DND-41 (cell line): ENCODE results near the gene NR5A1.

ENCODE experiments used
- ATAC-seq: fragments of 200-7000 bp; cut with Tn5 transposase; 3 replicates; pipeline ENCODE4 v1.9.1; 2021; ENCODE audit warnings: low read depth; ENCODE audit not compliant: insufficient read depth
- DNase-seq: peaks from one replicate; pipeline ENCODE4 v3.0.0-alpha.2; 2020
- H2AFZ ChIP-seq: 2 replicates; pipeline ENCODE4 v1.6.0; 2012; ENCODE audit warnings: low read depth, low read length
- H3K27ac ChIP-seq: 2 replicates; pipeline ENCODE4 v1.5.1; 2012; ENCODE audit warnings: low read length, inconsistent platforms
- H3K27me3 ChIP-seq: fragments of 200-600 bp; sonication (generic); 2 replicates; pipeline ENCODE4 v1.6.0; 2012; ENCODE audit warnings: low read length, mild to moderate bottlenecking, inconsistent platforms; ENCODE audit not compliant: insufficient read depth, poor library complexity
- H3K36me3 ChIP-seq: 2 replicates; pipeline ENCODE4 v1.5.1; 2012; ENCODE audit warnings: low read length, inconsistent platforms; ENCODE audit not compliant: insufficient read depth
- H3K4me1 ChIP-seq: 2 replicates; pipeline ENCODE4 v1.5.1; 2012; ENCODE audit warnings: mild to moderate bottlenecking, low read length; ENCODE audit not compliant: insufficient read depth
- H3K4me2 ChIP-seq: 2 replicates; pipeline ENCODE4 v1.6.0; 2012; ENCODE audit warnings: mild to moderate bottlenecking, moderate library complexity, low read length, inconsistent platforms; ENCODE audit not compliant: insufficient read depth
- H3K4me3 ChIP-seq, 2 experiments: fragments of 200-600 bp in 1 of 2; shearing (Covaris generic) in 1 of 2; 2 replicates each; pipeline ENCODE4 v1.5.1; 2012 to 2016; ENCODE audit warnings: inconsistent platforms in 2 of 2, low read length in 2 of 2, mild to moderate bottlenecking in 2 of 2, low read depth in 1 of 2, moderate library complexity in 1 of 2
- H3K79me2 ChIP-seq: 2 replicates; pipeline ENCODE4 v1.6.0; 2012; ENCODE audit warnings: low read length, inconsistent platforms; ENCODE audit not compliant: insufficient read depth
- H3K9ac ChIP-seq: 2 replicates; pipeline ENCODE4 v1.6.0; 2012; ENCODE audit warnings: low read depth, mild to moderate bottlenecking, inconsistent platforms, low read length, moderate library complexity
- H3K9me3 ChIP-seq: 2 replicates; pipeline ENCODE4 v1.5.1; 2012; ENCODE audit warnings: low read length, moderate library complexity, mild to moderate bottlenecking, inconsistent platforms; ENCODE audit not compliant: insufficient read depth, severe bottlenecking
- H4K20me1 ChIP-seq: 2 replicates; pipeline ENCODE4 v1.6.0; 2012; ENCODE audit warnings: low read length; ENCODE audit not compliant: insufficient read depth
- CTCF ChIP-seq: IDR thresholded peaks from 2 replicates; pipeline ENCODE4 v1.5.1; 2012; ENCODE audit warnings: borderline replicate concordance, low read length, moderate library complexity, mild to moderate bottlenecking; ENCODE audit not compliant: poor library complexity, severe bottlenecking; ENCODE audit errors: extremely low read depth
- EZH2 ChIP-seq: IDR thresholded peaks from 3 replicates; pipeline ENCODE4 v1.6.1; 2012; ENCODE audit warnings: borderline replicate concordance, low read depth, mild to moderate bottlenecking, moderate library complexity, low read length, inconsistent platforms; ENCODE audit not compliant: severe bottlenecking

NR5A1 gene

GRCh38 chr9:124479947-124480620 lies 27.1 kb downstream of the NR5A1 start:
- Histone ChIP-seq H4K20me1 (no peaks in the 10 kb centered on the region; the same call in 1 of the 2 replicates), H3K36me3 (no peaks in the 10 kb centered on the region), H3K4me3 (no peak overlapping the region), H3K4me2 (no peak overlapping the region), H3K9ac (no peak overlapping the region), H2AFZ (no peak overlapping the region), H3K27ac (no peak overlapping the region), H3K79me2 (no peaks in the 10 kb centered on the region), H3K27me3 (no peaks in the 10 kb centered on the region), H3K9me3 (no peaks in the 10 kb centered on the region), H3K4me1 (no peaks in the 10 kb centered on the region)
- DNase-seq, result no peak
- ATAC-seq, result no peak
- no peak for TF ChIP-seq EZH2

GRCh38 chr9:124479371-124479770 lies 27.8 kb downstream of the NR5A1 start:
- no peak for ATAC-seq
- DNase-seq, result no peak
- Histone ChIP-seq H3K4me2 (no peak overlapping the region), H3K4me1 (no peaks in the 10 kb centered on the region), H3K79me2 (no peaks in the 10 kb centered on the region), H3K4me3 (no peak overlapping the region), H3K9me3 (no peaks in the 10 kb centered on the region), H3K27ac (no peak overlapping the region), H3K36me3 (no peaks in the 10 kb centered on the region), H3K9ac (no peak overlapping the region), H3K27me3 (no peaks in the 10 kb centered on the region), H4K20me1 (no peaks in the 10 kb centered on the region; the same call in 1 of the 2 replicates), H2AFZ (no peak overlapping the region)
- TF ChIP-seq CTCF (no peak), EZH2 (no peak)

GRCh38 chr9:124478354-124478753 lies 28.8 kb downstream of the NR5A1 start:
- H3K9me3 ChIP-seq, result no peaks in the 10 kb centered on the region
- no peaks in the 10 kb centered on the region; the same call in 1 of the 2 replicates for H4K20me1 ChIP-seq
- no peak for DNase-seq
- H3K4me3 ChIP-seq, result no peak overlapping the region
- no peaks in the 10 kb centered on the region for H3K4me1 ChIP-seq
- ATAC-seq, result no peak
- H3K4me2 ChIP-seq, result no peak overlapping the region
- TF ChIP-seq EZH2 (no peak), CTCF (no peak)
- no peaks in the 10 kb centered on the region for H3K36me3 ChIP-seq
- H3K9ac ChIP-seq, result no peak overlapping the region
- no peaks in the 10 kb centered on the region for H3K27me3 ChIP-seq
- H2AFZ ChIP-seq, result no peak overlapping the region
- no peak overlapping the region for H3K27ac ChIP-seq
- no peaks in the 10 kb centered on the region for H3K79me2 ChIP-seq

GRCh38 chr9:124477648-124478285 lies 29.4 kb downstream of the NR5A1 start:
- ATAC-seq (no peak), DNase-seq (no peak)
- H3K79me2 ChIP-seq, result no peaks in the 10 kb centered on the region
- H3K4me1 ChIP-seq, result no peaks in the 10 kb centered on the region
- no peaks in the 10 kb centered on the region for H3K9me3 ChIP-seq
- no peak overlapping the region for H3K4me2 ChIP-seq
- H3K4me3 ChIP-seq, result no peak overlapping the region
- no peaks in the 10 kb centered on the region for H3K36me3 ChIP-seq
- TF ChIP-seq CTCF (no peak), EZH2 (no peak)
- no peak overlapping the region for H2AFZ ChIP-seq
- H3K27me3 ChIP-seq, result no peaks in the 10 kb centered on the region
- H4K20me1 ChIP-seq, result no peaks in the 10 kb centered on the region; the same call in 1 of the 2 replicates
- H3K9ac ChIP-seq, result no peak overlapping the region
- no peak overlapping the region for H3K27ac ChIP-seq
